ENCODE results near the gene UBE2Q2. TPM values are rescaled to one million over a fixed set of nuclear protein-coding genes. Genes with fewer than 3 reads are reported as not detected.

UBE2Q2 gene
- polyA plus RNA-seq, 3 donors: 13.6 to 22.1 (median 20.9) TPM

DNA sequence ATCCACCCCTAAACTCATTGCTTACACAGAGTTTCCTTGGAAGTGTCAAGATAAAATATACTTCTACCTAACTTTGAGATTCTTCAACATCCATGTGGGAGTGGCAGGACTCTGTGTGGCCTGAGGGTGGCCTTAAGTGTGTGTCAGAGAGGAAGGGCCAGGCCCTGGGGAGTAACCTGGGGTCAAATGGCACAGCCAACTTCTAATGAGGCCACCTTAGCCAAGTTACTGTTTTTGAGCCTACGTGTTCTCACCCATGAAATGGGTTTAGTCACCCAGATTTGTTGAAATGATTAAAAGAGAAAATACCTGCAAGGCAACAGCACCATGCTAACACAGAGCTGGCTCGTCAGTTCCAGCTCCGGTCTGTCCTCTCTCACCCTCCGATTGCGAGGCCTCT, 28.5 kb upstream of the UBE2Q2 start:
- no peak overlapping the region for H3K9ac ChIP-seq (ENCODE audit: insufficient read depth, low read length, poor library complexity, severe bottlenecking)
- WGBS (ENCODE audit: insufficient coverage): 89% methylated on average over 5 of the region's 5 CpGs
- no peak overlapping the region for H3K27ac Mint-ChIP-seq

DNA sequence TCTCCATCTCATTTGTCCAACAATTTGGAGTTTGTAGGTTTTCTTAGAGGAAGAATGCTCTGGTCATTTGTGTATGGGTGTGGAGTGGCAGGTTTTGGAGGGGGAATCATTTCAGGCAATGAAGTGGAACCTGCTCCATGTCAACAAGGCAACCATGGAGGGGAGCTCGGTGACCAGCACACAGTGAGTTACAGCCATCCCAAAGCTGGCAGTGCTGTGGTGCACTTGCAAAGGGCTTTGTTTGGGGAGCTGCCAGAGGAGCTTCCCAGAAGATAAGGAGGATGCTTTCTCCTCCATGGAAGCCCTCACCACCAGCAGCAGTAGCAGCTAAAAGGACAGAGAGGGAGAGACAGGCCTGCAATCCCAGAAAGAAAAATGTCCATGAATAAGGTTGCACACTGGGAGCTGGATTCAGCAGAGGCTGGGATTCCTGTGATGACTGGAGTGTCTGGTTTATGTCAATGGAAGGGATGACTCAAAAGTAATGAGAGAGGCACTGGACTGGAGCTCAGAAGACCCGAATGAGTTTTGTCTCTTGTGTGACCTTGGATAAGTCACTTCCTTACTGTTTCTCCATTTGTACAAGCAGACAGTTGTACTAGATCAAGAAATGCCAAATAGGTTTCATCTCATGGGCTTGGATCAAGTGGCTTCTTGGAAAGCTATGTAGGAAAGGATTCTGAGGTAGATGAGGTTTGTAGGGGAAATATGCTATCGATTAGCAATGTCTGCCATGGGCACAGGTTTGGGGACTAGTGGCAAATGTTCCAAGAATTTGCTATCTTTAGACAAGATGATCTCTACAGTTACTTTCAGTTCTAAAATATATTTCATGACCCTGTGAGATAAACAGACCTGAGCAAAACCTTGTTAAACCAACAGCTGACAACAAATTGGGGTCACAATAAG, 27.2 kb upstream of the UBE2Q2 start:
- peaks cover 3 to 7% of the 10 kb centered on the region in 2 donors for H3K4me1 ChIP-seq (ENCODE audit: control insufficient read depth in 1 of 2, insufficient read depth in 2 of 2, low read length in 2 of 2)
- no peaks in the 10 kb centered on the region for H3K27me3 ChIP-seq (ENCODE audit: control insufficient read depth in 2 of 2, insufficient read depth in 2 of 2, low read length in 2 of 2)
- no peaks in the 10 kb centered on the region for H3K36me3 ChIP-seq (replicated peaks in 1 of 2; ENCODE audit: control insufficient read depth in 1 of 2, insufficient read depth in 2 of 2, low read length in 2 of 2)
- peak overlapping the region; percentile 34 for H2AFZ ChIP-seq (ENCODE audit: insufficient read depth, low read depth, low read length, poor library complexity, severe bottlenecking)
- H3K4me3 Mint-ChIP-seq: no peak overlapping the region
- H3K4me2 ChIP-seq (replicated peaks; ENCODE audit: extremely low read depth, low read length, poor library complexity, severe bottlenecking): no peak overlapping the region
- no peak overlapping the region for H3K9ac ChIP-seq (ENCODE audit: insufficient read depth, low read length, poor library complexity, severe bottlenecking)
- intact Hi-C loops (cut with micrococcal nuclease): no loop called here
- H3K79me2 ChIP-seq (ENCODE audit: insufficient read depth, low read length): no peaks in the 10 kb centered on the region
- H3K9me3 ChIP-seq (replicated peaks in 1 of 2; ENCODE audit: control insufficient read depth in 1 of 2, insufficient read depth in 1 of 2, low read length in 2 of 2): no peaks in the 10 kb centered on the region
- DNase-seq: no peak
- no peaks in the 10 kb centered on the region for H3K9me3 Mint-ChIP-seq
- WGBS (ENCODE audit: insufficient coverage): no CpG with 5 or more reads among the region's 3 CpGs
- H3K36me3 Mint-ChIP-seq: no peaks in the 10 kb centered on the region
- peaks cover 10% of the 10 kb centered on the region for H3K4me1 Mint-ChIP-seq
- no peaks in the 10 kb centered on the region for H4K20me1 ChIP-seq (ENCODE audit: insufficient read depth, low read length)
- peaks cover 0 to 2% (median 1%) of the 10 kb centered on the region in 3 donors for H3K27me3 Mint-ChIP-seq (ENCODE audit: low read depth in 3 of 3)
- TF ChIP-seq, protein P1, sequence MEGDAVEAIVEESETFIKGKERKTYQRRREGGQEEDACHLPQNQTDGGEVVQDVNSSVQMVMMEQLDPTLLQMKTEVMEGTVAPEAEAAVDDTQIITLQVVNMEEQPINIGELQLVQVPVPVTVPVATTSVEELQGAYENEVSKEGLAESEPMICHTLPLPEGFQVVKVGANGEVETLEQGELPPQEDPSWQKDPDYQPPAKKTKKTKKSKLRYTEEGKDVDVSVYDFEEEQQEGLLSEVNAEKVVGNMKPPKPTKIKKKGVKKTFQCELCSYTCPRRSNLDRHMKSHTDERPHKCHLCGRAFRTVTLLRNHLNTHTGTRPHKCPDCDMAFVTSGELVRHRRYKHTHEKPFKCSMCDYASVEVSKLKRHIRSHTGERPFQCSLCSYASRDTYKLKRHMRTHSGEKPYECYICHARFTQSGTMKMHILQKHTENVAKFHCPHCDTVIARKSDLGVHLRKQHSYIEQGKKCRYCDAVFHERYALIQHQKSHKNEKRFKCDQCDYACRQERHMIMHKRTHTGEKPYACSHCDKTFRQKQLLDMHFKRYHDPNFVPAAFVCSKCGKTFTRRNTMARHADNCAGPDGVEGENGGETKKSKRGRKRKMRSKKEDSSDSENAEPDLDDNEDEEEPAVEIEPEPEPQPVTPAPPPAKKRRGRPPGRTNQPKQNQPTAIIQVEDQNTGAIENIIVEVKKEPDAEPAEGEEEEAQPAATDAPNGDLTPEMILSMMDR (IDR thresholded peaks at IDR 0.05): no peak
- no peak overlapping the region for H3K4me3 ChIP-seq (replicated peaks in 1 of 3; ENCODE audit: low read depth in 2 of 3, low read length in 3 of 3)
- H3K27ac ChIP-seq (ENCODE audit: low read depth in 1 of 2, low read length in 2 of 2): no peak overlapping the region
- no peak overlapping the region for H3K27ac Mint-ChIP-seq

More for the DNA sequence above, 28.5 kb upstream of the UBE2Q2 start:
- H3K27me3 Mint-ChIP-seq (ENCODE audit: low read depth in 3 of 3): peaks cover 0 to 1% (median 0%) of the 10 kb centered on the region in 3 donors
- no peak for DNase-seq
- H3K79me2 ChIP-seq (ENCODE audit: insufficient read depth, low read length): no peaks in the 10 kb centered on the region
- H3K27me3 ChIP-seq (ENCODE audit: control insufficient read depth in 2 of 2, insufficient read depth in 2 of 2, low read length in 2 of 2): no peaks in the 10 kb centered on the region
- intact Hi-C loops (cut with micrococcal nuclease): loop anchor here in 1 of 2 donors (5.0 kb wide), 1 partner anchor 323 kb away; no protein-coding TSS in a partner anchor
- H3K4me2 ChIP-seq (replicated peaks; ENCODE audit: extremely low read depth, low read length, poor library complexity, severe bottlenecking): no peak overlapping the region
- H4K20me1 ChIP-seq (ENCODE audit: insufficient read depth, low read length): no peaks in the 10 kb centered on the region
- no peaks in the 10 kb centered on the region for H3K36me3 Mint-ChIP-seq
- H3K4me3 ChIP-seq (replicated peaks in 1 of 3; ENCODE audit: low read depth in 2 of 3, low read length in 3 of 3): no peak overlapping the region
- H3K36me3 ChIP-seq (replicated peaks in 1 of 2; ENCODE audit: control insufficient read depth in 1 of 2, insufficient read depth in 2 of 2, low read length in 2 of 2): no peaks in the 10 kb centered on the region
- H3K4me3 Mint-ChIP-seq: no peak overlapping the region
- peaks cover 3 to 7% of the 10 kb centered on the region in 2 donors for H3K4me1 ChIP-seq (ENCODE audit: control insufficient read depth in 1 of 2, insufficient read depth in 2 of 2, low read length in 2 of 2)
- no peak overlapping the region for H3K27ac ChIP-seq (ENCODE audit: low read depth in 1 of 2, low read length in 2 of 2)
- peaks cover 11% of the 10 kb centered on the region for H3K4me1 Mint-ChIP-seq
- H3K9me3 ChIP-seq (replicated peaks in 1 of 2; ENCODE audit: control insufficient read depth in 1 of 2, insufficient read depth in 1 of 2, low read length in 2 of 2): no peaks in the 10 kb centered on the region
- TF ChIP-seq, protein P1 (IDR thresholded peaks at IDR 0.05): no peak
- no peaks in the 10 kb centered on the region for H3K9me3 Mint-ChIP-seq
- no peak overlapping the region for H2AFZ ChIP-seq (ENCODE audit: insufficient read depth, low read depth, low read length, poor library complexity, severe bottlenecking)

Data from CD14-positive monocyte (primary cell).